Liver (tissue), 9 donors: Measurements from ENCODE around the gene C19orf25. TPM values are rescaled to one million over a fixed set of nuclear protein-coding genes. Genes with fewer than 3 reads are reported as not detected.

Experiments used
- DNase-seq: peaks from one replicate; pipeline ENCODE4 v3.0.0-alpha.2; 2017; ENCODE audit warnings: low spot score
- H3K27ac ChIP-seq, 2 donors: one replicate each; pipeline ENCODE4 v1.7.0; 2013; ENCODE audit warnings: inconsistent platforms in 2 of 2, low read length in 2 of 2, control low read depth in 1 of 2, low read depth in 1 of 2, mild to moderate bottlenecking in 1 of 2
- H3K27me3 ChIP-seq, 4 donors: one replicate each; pipeline versions ENCODE4 v1.6.1 to v1.7.0; 2013; ENCODE audit warnings: low read length in 3 of 4, inconsistent platforms in 1 of 4, mild to moderate bottlenecking in 1 of 4, moderate library complexity in 1 of 4; ENCODE audit not compliant: control insufficient read depth in 4 of 4, insufficient read depth in 4 of 4
- H3K36me3 ChIP-seq, 4 donors: one replicate each; pipeline versions ENCODE4 v1.6.1 to v1.7.0; 2013; ENCODE audit warnings: low read length in 3 of 4, mild to moderate bottlenecking in 3 of 4, low read depth in 1 of 4, moderate library complexity in 1 of 4; ENCODE audit not compliant: control insufficient read depth in 4 of 4, insufficient read depth in 3 of 4
- H3K4me1 ChIP-seq, 4 donors: one replicate each; pipeline versions ENCODE4 v1.6.1 to v1.7.0; 2013; ENCODE audit warnings: low read length in 3 of 4, mild to moderate bottlenecking in 3 of 4, moderate library complexity in 1 of 4; ENCODE audit not compliant: control insufficient read depth in 4 of 4, insufficient read depth in 4 of 4
- H3K4me3 ChIP-seq, 3 donors: one replicate each; pipeline versions ENCODE4 v1.6.1 to v1.7.0; 2013; ENCODE audit warnings: low read length in 3 of 3, control low read depth in 1 of 3, low read depth in 1 of 3, mild to moderate bottlenecking in 1 of 3
- H3K9ac ChIP-seq, 2 donors: one replicate each; pipeline ENCODE4 v1.7.0; 2013; ENCODE audit warnings: low read length in 2 of 2, mild to moderate bottlenecking in 2 of 2, moderate library complexity in 2 of 2, control low read depth in 1 of 2, low read depth in 1 of 2
- H3K9me3 ChIP-seq, 4 donors: one replicate each; pipeline versions ENCODE4 v1.6.1 to v1.7.0; 2013; ENCODE audit warnings: low read length in 3 of 4; ENCODE audit not compliant: control insufficient read depth in 4 of 4
- EGR1 ChIP-seq, 2 donors: IDR thresholded peaks; 2 replicates each; pipeline ENCODE4 v1.6.1; 2016 to 2018; ENCODE audit warnings: antibody characterized with exemption in 2 of 2, low read depth in 2 of 2
- FOXA1 ChIP-seq: IDR thresholded peaks from 2 replicates; pipeline ENCODE4 v1.6.1; 2016; ENCODE audit warnings: antibody characterized with exemption
- GABPA ChIP-seq, 2 donors: IDR thresholded peaks in 1 of 2; conservative IDR thresholded peaks in 1 of 2; 2 replicates each; pipeline ENCODE4 v1.6.1; 2016; ENCODE audit warnings: antibody characterized with exemption in 2 of 2, mild to moderate bottlenecking in 1 of 2, moderate library complexity in 1 of 2
- HNF4A ChIP-seq, 2 donors: conservative IDR thresholded peaks; 2 replicates each; pipeline ENCODE4 v1.6.1; 2016; ENCODE audit warnings: antibody characterized with exemption in 2 of 2, mild to moderate bottlenecking in 2 of 2
- RXRA ChIP-seq, 2 donors: IDR thresholded peaks; 2 replicates each; pipeline ENCODE4 v1.6.1; 2017 to 2018; ENCODE audit warnings: antibody characterized with exemption in 2 of 2, mild to moderate bottlenecking in 1 of 2
- SP1 ChIP-seq: IDR thresholded peaks from 2 replicates; pipeline ENCODE4 v1.6.1; 2018; ENCODE audit warnings: antibody characterized with exemption, mild to moderate bottlenecking
- YY1 ChIP-seq: IDR thresholded peaks from 2 replicates; pipeline ENCODE4 v1.6.1; 2016; ENCODE audit warnings: antibody characterized with exemption, mild to moderate bottlenecking
- WGBS: extraction: QIAGEN DNeasy Blood & Tissue Kit; methylation state at CpG from one replicate; pipeline ENCODE4 v1.1.7; 2013; 5-methylcytosine and 5-hydroxymethylcytosine counted together
- polyA plus RNA-seq, 2 donors: library from polyadenylated mRNA; stranded (reverse) in 1 of 2; unstranded in 1 of 2; fragments of 200-250 nt in 1 of 2; fragments of >200 nt in 1 of 2; fragmentation: Nextera tagmentation in 1 of 2; extraction: Ambion mirVana in 1 of 2; gene quantifications; one replicate each; pipeline versions ENCODE4 v1.2.1 to v1.2.3, GENCODE V29; 2013 to 2015
- total RNA-seq, 2 donors: library from RNA; depleted of rRNA; stranded (reverse); fragments of >200 nt; gene quantifications; one replicate each; pipeline ENCODE4 v1.2.3, GENCODE V29; 2014
- TF ChIP-seq, protein P1 (sequence below): IDR thresholded peaks from 2 replicates; pipeline ENCODE4 v1.6.1; 2016; ENCODE audit warnings: antibody characterized with exemption, mild to moderate bottlenecking
- TF ChIP-seq, protein P2 (sequence below): IDR thresholded peaks from 2 replicates; pipeline ENCODE4 v1.6.1; 2016; ENCODE audit warnings: antibody characterized with exemption
- donor health status: healthy.
- donor health status: healthy.
- donor health status: healthy.
- donor health status: healthy.
- donor health status: healthy.

Gene C19orf25
- total and polyA plus RNA-seq, 4 donors: 15.1 to 19.8 (median 18.5) TPM

DNA sequence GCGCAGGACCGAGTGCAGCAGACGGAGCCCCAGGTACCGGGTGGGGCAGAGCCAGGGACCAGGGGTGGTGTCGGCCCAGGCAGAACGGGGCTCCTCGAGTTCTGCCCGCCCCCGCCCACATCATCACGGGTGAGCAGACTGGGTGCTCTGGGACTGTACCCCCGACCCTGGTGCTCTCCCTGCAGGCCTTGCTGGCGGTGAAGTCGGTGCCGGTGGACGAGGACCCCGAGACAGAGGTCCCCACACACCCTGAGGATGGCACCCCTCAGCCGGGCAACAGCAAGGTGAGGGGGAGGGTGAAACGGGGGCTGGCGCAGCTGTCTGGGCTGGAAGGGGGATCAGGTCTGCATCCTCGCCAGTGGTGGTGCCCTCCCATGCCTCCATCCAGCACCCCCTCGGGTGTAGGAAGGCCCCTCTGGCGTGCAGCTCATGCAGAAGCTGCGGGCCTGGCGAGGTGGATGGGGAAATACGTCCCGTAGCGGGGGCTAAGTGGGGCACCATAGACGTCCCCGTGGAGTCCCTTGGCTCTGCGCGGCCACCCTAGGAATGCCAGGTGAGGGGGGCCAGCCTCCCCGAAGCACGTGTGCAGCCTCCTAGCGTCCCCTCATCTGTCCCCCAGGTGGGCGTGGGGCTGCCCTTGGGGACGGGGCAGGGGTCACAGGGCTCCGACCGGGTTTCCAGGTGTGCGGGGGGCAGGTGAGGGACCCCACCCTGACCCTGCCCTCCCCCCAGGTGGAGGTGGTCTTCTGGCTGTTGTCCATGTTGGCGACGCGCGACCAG lies 22.7 kb downstream of the C19orf25 start:
- no peak for DNase-seq
- 31% methylated on average over 43 of the region's 43 CpGs for WGBS
- Histone ChIP-seq H3K27ac (no peak overlapping the region), H3K9me3 (no peaks in the 10 kb centered on the region), H3K27me3 (peaks cover 3 to 21% (median 9%) of the 10 kb centered on the region in 4 donors), H3K4me1 (peaks cover 0 to 23% (median 2%) of the 10 kb centered on the region in 4 donors), H3K36me3 (peaks cover 0 to 1% (median 0%) of the 10 kb centered on the region in 4 donors), H3K4me3 (no peak overlapping the region), H3K9ac (no peak overlapping the region)
- TF ChIP-seq, protein P1, sequence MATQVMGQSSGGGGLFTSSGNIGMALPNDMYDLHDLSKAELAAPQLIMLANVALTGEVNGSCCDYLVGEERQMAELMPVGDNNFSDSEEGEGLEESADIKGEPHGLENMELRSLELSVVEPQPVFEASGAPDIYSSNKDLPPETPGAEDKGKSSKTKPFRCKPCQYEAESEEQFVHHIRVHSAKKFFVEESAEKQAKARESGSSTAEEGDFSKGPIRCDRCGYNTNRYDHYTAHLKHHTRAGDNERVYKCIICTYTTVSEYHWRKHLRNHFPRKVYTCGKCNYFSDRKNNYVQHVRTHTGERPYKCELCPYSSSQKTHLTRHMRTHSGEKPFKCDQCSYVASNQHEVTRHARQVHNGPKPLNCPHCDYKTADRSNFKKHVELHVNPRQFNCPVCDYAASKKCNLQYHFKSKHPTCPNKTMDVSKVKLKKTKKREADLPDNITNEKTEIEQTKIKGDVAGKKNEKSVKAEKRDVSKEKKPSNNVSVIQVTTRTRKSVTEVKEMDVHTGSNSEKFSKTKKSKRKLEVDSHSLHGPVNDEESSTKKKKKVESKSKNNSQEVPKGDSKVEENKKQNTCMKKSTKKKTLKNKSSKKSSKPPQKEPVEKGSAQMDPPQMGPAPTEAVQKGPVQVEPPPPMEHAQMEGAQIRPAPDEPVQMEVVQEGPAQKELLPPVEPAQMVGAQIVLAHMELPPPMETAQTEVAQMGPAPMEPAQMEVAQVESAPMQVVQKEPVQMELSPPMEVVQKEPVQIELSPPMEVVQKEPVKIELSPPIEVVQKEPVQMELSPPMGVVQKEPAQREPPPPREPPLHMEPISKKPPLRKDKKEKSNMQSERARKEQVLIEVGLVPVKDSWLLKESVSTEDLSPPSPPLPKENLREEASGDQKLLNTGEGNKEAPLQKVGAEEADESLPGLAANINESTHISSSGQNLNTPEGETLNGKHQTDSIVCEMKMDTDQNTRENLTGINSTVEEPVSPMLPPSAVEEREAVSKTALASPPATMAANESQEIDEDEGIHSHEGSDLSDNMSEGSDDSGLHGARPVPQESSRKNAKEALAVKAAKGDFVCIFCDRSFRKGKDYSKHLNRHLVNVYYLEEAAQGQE: no peak
- TF ChIP-seq GABPA (IDR thresholded peaks at IDR 0.05 in 1 of 2, conservative IDR thresholded peaks at IDR 0.05 in 1 of 2) (no peak), YY1 (no peak), FOXA1 (no peak)
- TF ChIP-seq, protein P2, sequence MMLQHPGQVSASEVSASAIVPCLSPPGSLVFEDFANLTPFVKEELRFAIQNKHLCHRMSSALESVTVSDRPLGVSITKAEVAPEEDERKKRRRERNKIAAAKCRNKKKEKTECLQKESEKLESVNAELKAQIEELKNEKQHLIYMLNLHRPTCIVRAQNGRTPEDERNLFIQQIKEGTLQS: no peak

DNA sequence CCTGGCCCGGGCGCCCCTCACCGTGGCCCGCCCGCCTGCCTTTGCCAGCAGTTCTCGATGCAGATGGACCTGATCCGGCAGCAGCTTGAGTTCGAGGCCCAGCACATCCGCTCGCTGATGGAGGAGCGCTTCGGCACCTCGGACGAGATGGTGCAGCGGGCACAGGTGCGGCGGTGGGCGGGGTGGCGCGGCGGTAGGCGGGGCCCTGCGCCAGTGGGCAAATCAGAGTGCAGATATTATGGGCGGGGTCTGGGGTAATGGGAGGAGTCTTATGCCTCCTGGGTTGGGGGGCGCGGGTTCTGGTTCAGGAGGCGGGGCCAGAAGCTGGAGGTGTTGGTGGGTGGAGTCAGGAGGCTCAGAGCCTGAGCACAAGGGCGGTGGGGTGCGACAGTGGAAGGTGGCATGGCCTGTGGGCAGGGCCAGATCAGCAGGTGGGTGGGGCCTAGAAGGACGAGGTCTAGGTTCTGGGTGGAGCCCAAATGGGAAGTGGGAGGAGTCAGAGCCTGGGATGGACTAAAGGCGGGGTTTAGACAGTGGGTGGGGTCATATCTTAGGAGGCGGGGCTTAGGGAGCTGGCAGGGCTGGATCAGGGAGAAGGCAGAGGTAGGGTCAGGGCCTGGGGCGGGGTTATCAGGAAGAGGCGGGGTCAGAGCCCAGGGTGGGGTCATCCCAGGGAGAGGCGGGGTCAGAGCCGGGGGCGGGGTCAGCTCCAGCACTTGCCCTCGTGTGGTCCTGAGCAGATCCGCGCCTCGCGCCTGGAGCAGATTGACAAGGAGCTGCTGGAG lies 23.5 kb downstream of the C19orf25 start:
- DNase-seq: peak; percentile 76
- WGBS: 8% methylated on average over 42 of the region's 42 CpGs
- TF ChIP-seq RXRA (IDR thresholded peaks at IDR 0.05) (no peak), EGR1 (IDR thresholded peaks at IDR 0.05; ENCODE audit: low read depth in 2 of 2) (no peak), HNF4A (conservative IDR thresholded peaks at IDR 0.05) (no peak), YY1 (no peak), SP1 (no peak)
- TF ChIP-seq, protein P1: no peak
- TF ChIP-seq, protein P2: no peak
- H3K27me3 ChIP-seq: peaks cover 7 to 24% (median 11%) of the 10 kb centered on the region in 4 donors
- peaks cover 0 to 1% (median 0%) of the 10 kb centered on the region in 4 donors for H3K36me3 ChIP-seq
- no peak overlapping the region for H3K27ac ChIP-seq
- H3K9ac ChIP-seq: no peak overlapping the region
- H3K4me3 ChIP-seq: no peak overlapping the region
- H3K9me3 ChIP-seq: no peaks in the 10 kb centered on the region
- peaks cover 0 to 23% (median 2%) of the 10 kb centered on the region in 4 donors for H3K4me1 ChIP-seq
